ENCODE data around the gene SRC.

DNA sequence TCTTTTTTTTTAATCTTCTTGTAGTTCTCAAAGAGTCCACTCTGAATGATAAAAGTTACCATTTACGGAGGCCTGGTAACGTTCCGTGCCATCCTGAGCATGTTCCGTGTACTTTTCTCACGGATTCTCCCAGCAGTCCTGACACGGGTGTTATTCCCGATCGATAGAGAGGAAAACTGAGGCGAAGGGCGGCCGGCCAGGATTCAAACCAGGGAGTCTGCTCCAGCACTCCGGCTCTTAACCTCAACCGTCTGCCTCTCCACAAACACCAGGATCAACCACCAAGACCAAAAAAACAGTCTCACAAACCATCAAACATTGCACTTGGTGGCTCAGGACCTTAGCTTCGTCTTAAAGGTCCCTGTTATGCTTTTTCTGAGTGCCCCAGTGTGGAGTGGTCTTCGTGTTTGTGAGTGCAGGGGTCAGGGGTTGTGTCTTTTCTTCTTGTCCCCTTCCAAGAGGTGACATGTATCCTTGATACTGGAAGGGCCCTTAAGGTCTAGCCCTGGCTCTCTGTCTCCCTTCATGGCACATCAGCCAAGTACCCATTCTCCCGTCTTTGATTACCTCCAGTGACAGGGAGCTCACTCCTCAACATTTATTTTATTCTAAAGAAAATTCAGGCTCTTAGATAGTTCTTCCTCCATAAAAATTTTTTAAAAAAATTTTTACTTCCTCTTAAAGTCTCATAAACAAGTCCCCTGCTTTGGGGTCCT is 35.1 kb downstream of the SRC start:
- TF ChIP-seq, protein P1, sequence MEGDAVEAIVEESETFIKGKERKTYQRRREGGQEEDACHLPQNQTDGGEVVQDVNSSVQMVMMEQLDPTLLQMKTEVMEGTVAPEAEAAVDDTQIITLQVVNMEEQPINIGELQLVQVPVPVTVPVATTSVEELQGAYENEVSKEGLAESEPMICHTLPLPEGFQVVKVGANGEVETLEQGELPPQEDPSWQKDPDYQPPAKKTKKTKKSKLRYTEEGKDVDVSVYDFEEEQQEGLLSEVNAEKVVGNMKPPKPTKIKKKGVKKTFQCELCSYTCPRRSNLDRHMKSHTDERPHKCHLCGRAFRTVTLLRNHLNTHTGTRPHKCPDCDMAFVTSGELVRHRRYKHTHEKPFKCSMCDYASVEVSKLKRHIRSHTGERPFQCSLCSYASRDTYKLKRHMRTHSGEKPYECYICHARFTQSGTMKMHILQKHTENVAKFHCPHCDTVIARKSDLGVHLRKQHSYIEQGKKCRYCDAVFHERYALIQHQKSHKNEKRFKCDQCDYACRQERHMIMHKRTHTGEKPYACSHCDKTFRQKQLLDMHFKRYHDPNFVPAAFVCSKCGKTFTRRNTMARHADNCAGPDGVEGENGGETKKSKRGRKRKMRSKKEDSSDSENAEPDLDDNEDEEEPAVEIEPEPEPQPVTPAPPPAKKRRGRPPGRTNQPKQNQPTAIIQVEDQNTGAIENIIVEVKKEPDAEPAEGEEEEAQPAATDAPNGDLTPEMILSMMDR (IDR thresholded peaks at IDR 0.05; ENCODE audit: low read length), result no peak
- no peak for TF ChIP-seq EZH2 (IDR thresholded peaks at IDR 0.05; ENCODE audit: borderline replicate concordance, low read length)

Measured in OCI-LY1 (cell line).